ENCODE results near the gene DNAI1. TPM values are rescaled to one million over a fixed set of nuclear protein-coding genes. Genes with fewer than 3 reads are reported as not detected.

Gene DNAI1
- polyA plus RNA-seq, 1 of the 3 experiments (the other 2 are of a cell fraction) = 0.46 TPM

DNA sequence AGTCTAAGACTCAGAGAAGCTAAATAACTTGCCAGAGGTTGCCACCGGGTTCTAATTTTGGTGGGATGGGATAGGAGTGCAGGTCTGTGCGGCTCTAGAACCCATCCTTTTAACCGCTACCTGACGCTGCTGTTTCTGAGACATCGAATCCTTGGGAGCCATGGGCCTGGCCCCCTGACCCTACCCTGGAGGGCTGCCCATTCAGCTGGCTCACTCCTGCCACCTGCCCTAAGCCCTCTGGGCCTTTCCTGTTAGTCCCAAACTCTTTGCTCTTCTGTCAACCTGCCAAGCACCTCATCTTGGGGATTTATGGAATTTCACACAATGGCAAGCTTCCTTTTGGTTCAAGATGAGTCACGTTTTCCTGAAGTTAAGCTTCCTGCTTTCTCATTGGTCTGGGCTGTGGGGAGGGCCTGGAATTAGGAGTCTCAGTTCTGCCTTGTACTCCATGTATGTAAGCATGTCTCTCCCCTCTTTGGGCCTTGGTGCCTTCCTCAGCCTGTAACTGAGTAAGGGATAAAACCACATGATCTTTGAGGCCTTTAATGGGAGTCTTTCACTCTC, 37.6 kb downstream of the DNAI1 start:
- no peaks in the 10 kb centered on the region for H3K9me2 ChIP-seq
- ChIA-PET POLR2A (no interaction called here), CTCF (interaction anchor here (0.7 to 13.3 kb wide), 10 partner anchors 11 to 164 kb away, joined by 3 to 103 read pairs (median 5); no protein-coding TSS in a partner anchor)
- no peak overlapping the region for H3K27ac ChIP-seq (ENCODE audit: low read depth in 2 of 2, low read length in 1 of 2)
- no peaks in the 10 kb centered on the region for H3F3A ChIP-seq (replicated peaks; ENCODE audit: insufficient read depth)
- H2AFZ ChIP-seq (ENCODE audit: low read depth) = no peak overlapping the region
- no peak for TF ChIP-seq GATA2 (CRISPR knock-in tag; IDR thresholded peaks at IDR 0.05)
- TF ChIP-seq, protein P1, sequence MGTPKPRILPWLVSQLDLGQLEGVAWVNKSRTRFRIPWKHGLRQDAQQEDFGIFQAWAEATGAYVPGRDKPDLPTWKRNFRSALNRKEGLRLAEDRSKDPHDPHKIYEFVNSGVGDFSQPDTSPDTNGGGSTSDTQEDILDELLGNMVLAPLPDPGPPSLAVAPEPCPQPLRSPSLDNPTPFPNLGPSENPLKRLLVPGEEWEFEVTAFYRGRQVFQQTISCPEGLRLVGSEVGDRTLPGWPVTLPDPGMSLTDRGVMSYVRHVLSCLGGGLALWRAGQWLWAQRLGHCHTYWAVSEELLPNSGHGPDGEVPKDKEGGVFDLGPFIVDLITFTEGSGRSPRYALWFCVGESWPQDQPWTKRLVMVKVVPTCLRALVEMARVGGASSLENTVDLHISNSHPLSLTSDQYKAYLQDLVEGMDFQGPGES (IDR thresholded peaks at IDR 0.05; ENCODE audit: low read depth, low read length) = no peak
- TF ChIP-seq CHD2 (IDR thresholded peaks at IDR 0.05; ENCODE audit: low read length, partially characterized antibody) = no peak
- no peak for TF ChIP-seq SMC3 (IDR thresholded peaks at IDR 0.05; ENCODE audit: low read depth, low read length)
- TF ChIP-seq, protein P2, sequence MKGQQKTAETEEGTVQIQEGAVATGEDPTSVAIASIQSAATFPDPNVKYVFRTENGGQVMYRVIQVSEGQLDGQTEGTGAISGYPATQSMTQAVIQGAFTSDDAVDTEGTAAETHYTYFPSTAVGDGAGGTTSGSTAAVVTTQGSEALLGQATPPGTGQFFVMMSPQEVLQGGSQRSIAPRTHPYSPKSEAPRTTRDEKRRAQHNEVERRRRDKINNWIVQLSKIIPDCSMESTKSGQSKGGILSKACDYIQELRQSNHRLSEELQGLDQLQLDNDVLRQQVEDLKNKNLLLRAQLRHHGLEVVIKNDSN (IDR thresholded peaks at IDR 0.05; ENCODE audit: borderline replicate concordance, low read depth) = no peak
- TF ChIP-seq FOXM1 (IDR thresholded peaks at IDR 0.05; ENCODE audit: low read depth) = no peak
- TF ChIP-seq CTCF (IDR thresholded peaks at IDR 0.05) = no peak
- TF ChIP-seq GABPA (IDR thresholded peaks at IDR 0.05; ENCODE audit: low read depth) = no peak
- TF ChIP-seq TAF1 (IDR thresholded peaks at IDR 0.05; ENCODE audit: borderline replicate concordance, low read depth, low read length) = no peak
- TF ChIP-seq MXI1 (IDR thresholded peaks at IDR 0.05; ENCODE audit: low read depth, low read length) = no peak
- TF ChIP-seq RXRA (IDR thresholded peaks at IDR 0.05; ENCODE audit: borderline replicate concordance, low read depth) = no peak
- no peak for TF ChIP-seq NRF1 (IDR thresholded peaks at IDR 0.05; ENCODE audit: low read depth, low read length)
- TF ChIP-seq FOXJ3 (CRISPR knock-in tag; IDR thresholded peaks at IDR 0.05) = no peak
- TF ChIP-seq POLR2AphosphoS5 (IDR thresholded peaks at IDR 0.05; ENCODE audit: low read depth, low read length) = no peak
- no peak for TF ChIP-seq REST (IDR thresholded peaks at IDR 0.05; ENCODE audit: low read depth, low read length)
- no peak for TF ChIP-seq SIN3A (IDR thresholded peaks at IDR 0.05; ENCODE audit: borderline replicate concordance, low read depth, low read length)
- TF ChIP-seq, protein P3, sequence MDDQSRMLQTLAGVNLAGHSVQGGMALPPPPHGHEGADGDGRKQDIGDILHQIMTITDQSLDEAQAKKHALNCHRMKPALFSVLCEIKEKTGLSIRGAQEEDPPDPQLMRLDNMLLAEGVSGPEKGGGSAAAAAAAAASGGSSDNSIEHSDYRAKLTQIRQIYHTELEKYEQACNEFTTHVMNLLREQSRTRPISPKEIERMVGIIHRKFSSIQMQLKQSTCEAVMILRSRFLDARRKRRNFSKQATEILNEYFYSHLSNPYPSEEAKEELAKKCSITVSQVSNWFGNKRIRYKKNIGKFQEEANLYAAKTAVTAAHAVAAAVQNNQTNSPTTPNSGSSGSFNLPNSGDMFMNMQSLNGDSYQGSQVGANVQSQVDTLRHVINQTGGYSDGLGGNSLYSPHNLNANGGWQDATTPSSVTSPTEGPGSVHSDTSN (IDR thresholded peaks at IDR 0.05) = no peak
- TF ChIP-seq, protein P4, sequence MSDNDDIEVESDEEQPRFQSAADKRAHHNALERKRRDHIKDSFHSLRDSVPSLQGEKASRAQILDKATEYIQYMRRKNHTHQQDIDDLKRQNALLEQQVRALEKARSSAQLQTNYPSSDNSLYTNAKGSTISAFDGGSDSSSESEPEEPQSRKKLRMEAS (IDR thresholded peaks at IDR 0.05; ENCODE audit: low read depth) = no peak
- no peak for TF ChIP-seq NFIC (IDR thresholded peaks at IDR 0.05; ENCODE audit: borderline replicate concordance)
- H3K9me3 ChIP-seq = no peaks in the 10 kb centered on the region
- H4K20me1 ChIP-seq (ENCODE audit: insufficient read depth) = no peaks in the 10 kb centered on the region
- no peaks in the 10 kb centered on the region for H3K79me2 ChIP-seq (ENCODE audit: insufficient read depth)
- H3K36me3 ChIP-seq (replicated peaks in 1 of 2; ENCODE audit: control insufficient read depth in 1 of 2, insufficient read depth in 2 of 2, low read length in 1 of 2) = no peaks in the 10 kb centered on the region
- DNase-seq = no peak
- H3K4me2 ChIP-seq = no peak overlapping the region
- 80% methylated on average over 4 of the region's 6 CpGs for WGBS (ENCODE audit: low lambda C conversion rate)
- H3K4me1 ChIP-seq (ENCODE audit: control insufficient read depth in 1 of 2, insufficient read depth in 2 of 2, low read depth in 1 of 2, low read length in 1 of 2) = no peaks in the 10 kb centered on the region; a peak in 1 of 4 replicates
- H3K9ac ChIP-seq = no peak overlapping the region
- H3K4me3 ChIP-seq (ENCODE audit: low read depth in 2 of 2, low read length in 1 of 2) = no peak overlapping the region
- H3K27me3 ChIP-seq (ENCODE audit: insufficient read depth) = no peaks in the 10 kb centered on the region
